A673 (cell line): ENCODE measurements around the gene RASSF4.

Source experiments
- CTCF ChIP-seq: fragments of 300-800, 200-600 bp; sonication (generic); conservative IDR thresholded peaks from 2 replicates; pipeline ENCODE4 v1.5.1; 2017; ENCODE audit warnings: low read depth, mild to moderate bottlenecking, antibody characterized with exemption, low read length, moderate library complexity, mixed read lengths
- EZH2 ChIP-seq: fragments of 200-600 bp; sonication (generic); IDR thresholded peaks from 2 replicates; pipeline ENCODE4 v1.6.1; 2017; ENCODE audit warnings: borderline replicate concordance, low read depth, mild to moderate bottlenecking, mixed read lengths, antibody characterized with exemption, low read length; ENCODE audit not compliant: poor library complexity, severe bottlenecking

GRCh38 chr10:44983895-44984278 is 24.3 kb downstream of the RASSF4 start:
- no peak for TF ChIP-seq CTCF
- no peak for TF ChIP-seq EZH2
